CD4-positive, alpha-beta T cell treated with Interleukin-2 at 100 ng/mL for 4 hours (primary cell): Measurements from ENCODE around the gene LMX1A.

Experiments
- DNase-seq: peaks from one replicate; pipeline ENCODE4 v3.0.0-alpha.2; 2020; ENCODE audit warnings: low spot score

Gene LMX1A

DNA sequence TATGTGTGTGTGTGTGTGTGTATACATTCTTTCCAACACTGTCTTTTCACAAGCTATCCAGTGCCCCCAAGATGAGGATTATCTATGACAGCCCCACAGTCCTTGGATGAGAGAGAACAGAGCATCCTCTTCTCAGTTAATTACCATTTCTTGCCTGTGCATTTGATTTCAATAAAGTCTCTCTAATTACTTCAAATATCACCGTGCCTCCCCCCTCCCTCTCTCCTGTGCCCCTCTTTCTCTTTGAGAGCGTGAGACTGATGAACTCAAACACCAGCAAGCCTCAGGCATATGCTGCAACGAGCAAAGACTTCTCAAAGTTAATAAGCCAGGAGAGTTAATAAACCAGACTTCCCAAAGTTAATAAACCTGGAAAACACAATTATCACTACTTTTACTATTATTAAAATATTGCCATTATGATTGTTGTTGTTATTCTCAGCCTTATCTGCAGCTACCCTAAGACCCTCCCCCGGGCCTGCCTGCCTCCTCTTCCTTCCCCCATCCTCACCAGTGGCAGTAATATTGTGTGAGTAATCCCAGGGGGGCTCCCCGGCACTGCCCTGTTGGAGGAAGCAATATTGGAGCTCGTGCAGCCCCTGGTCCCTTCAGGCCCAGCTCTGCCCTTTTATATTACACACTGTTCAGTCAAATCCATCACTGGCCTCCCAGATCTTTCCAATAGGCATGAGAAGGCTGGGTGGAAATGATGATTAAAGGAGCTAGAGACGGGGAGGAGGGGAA, 30.9 kb downstream of the LMX1A start:
- no peak for DNase-seq

DNA sequence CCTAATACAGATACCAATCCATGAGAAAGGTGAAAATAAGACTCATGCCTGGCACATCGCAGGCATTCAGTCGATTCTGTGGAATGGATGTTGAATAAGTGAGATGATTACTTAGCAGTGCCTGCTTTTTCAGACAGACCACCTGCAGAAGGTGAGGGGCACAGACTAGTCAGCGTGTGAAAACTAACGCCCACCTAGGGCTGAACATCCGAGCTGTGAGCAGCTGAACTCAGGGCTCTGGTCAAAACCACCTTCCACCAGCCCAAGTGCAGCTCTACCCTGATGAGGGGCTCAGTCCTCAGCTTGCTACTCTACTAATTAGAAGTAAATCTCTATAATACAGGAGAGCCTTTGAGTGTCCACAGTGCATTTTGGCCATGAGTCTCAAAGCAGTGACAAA, 32.5 kb downstream of the LMX1A start:
- no peak for DNase-seq

DNA sequence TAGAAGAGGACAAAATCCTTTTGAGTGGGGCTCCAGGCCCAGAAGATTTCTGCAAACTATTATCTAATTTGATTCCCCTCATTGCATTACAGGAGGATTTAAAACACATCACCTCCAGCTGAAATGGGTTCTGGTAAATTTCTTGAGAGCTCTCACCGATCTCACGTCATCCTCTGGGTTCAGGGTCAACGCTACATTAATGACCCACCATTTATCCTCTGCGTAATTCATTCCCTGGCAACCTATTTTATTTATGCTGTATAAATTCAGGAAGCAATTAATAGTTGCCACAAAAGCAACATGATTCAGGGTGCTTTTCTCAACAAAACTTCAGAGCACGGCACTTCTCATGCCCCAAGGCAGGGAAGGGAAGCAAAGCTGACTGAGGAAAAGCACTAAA, 38.9 kb downstream of the LMX1A start:
- no peak for DNase-seq

DNA sequence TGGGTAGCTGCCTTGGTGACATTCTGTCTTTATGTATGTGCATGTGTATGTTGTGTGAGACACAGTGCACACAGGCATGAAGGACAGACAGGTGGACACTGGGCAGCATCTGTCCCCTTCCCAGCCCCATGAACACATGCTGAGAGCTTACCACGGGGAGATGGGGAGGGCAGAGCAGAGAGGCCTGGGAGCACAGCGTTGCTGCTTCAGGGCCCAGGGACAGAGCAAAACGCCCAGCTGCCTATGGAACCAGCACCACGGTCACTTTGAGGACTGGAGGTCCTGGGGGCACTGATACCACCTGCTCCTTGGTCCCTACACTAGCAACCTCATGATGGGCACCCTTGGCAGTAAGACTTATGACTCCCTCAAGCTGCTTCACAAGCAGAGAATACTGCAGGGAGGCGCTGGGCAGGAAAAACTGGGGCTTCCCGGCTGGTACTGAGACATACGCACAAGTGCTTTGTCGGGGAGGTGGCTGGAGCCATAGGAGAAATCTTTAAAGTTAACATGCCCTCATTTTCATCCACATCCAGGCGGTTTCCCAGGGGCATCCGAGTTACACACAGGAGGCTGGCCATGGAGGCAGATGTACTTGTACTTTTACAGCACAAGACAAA, 40.3 kb downstream of the LMX1A start:
- DNase-seq = no peak

DNA sequence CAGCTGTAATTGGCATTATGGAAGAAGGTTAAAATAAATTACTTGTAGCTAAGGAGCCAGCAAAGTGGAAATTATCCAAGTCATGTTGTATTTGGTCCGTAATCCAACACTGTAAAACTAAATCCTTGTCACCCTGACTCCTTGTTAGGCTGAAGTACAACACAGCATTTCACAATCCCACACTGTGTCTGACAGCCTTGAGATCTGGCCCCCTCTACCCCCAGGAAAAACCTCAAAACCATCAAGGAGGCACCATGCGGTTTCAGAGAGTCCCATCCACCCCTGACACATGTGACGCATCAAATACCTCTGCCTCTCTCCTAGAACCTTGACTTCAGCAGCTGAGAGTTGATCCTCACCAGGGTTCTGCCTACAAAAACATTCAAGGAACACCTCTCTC, 41.0 kb downstream of the LMX1A start:
- no peak for DNase-seq

DNA sequence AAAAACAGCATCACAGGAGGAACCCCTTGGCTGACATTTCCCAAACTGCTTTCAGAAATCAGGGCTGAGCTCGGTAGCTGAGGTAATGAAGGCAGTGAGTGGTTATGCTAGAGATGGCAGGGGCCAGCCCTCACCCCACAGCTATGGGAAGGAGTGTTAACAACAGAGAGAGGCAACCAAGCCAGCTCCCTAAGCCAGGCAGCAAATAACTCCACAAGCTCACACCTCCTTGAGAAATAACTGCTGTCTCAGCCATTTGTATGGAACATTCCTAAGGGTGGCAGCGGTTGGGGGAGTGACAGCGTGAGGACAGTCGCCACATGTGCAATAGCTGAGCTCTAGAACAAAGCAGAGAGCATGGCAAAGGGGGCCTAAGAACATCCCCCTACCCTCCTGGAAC, 42.6 kb downstream of the LMX1A start:
- no peak for DNase-seq

DNA sequence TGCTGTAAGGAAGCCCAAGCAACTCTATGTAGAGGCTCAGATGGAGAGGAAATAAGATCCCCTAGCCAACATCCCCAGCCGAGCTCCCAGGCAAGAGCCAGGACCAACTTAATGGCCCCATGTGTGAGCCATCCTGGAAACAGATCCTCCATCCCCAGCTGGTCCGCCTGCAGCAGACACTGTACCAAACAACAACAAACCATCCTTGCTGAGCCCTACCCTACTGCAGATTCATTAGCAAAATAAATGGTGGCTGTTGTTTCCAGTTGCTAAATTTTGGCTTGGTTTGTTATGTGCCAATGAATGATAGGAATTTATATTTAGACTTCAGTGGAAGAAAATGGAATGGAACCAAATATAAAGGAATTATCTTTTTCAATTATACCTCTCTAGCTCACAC, 43.9 kb downstream of the LMX1A start:
- DNase-seq = no peak

DNA sequence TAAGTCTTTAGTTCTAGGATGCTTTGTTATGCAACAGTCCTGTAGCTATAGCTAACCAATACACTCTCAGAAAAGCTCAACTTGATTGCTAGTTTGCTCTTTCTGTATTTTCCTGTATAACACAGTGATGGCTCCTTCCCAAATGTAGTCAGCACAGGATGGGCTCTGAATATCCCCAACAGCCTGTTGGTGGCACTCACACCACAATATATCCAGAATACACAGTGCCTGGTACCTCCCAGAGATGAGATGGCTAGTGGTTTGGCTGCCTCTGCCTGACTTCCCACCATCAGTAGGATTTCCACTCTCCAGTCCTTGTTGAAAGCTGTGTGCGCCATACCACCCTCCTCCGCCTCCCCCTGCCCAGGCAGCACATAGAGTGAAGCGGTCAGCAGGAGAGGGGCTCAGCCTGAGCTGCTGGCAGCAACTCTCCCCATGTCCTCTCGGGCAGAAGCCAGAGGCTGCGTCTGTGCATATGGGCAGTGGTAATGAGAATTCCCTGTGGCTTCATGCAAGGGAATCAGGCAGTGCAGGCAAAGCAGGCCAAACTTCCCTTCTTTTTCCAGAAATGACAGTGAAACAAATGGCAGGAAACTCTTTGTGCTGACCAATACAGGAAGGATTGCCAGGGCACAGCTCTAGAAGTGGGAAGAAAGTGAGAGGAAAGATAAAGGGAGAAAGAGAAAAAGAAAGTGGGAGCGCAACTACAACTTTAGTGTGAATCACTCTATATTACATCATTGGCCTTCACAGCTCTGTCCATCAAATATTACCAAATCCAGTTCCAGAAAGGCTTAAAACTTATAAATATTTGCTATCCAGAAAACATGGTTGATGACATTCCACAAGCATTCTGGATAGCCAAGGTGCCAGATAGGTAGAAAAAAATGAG, 49.7 kb downstream of the LMX1A start:
- DNase-seq = no peak

DNA sequence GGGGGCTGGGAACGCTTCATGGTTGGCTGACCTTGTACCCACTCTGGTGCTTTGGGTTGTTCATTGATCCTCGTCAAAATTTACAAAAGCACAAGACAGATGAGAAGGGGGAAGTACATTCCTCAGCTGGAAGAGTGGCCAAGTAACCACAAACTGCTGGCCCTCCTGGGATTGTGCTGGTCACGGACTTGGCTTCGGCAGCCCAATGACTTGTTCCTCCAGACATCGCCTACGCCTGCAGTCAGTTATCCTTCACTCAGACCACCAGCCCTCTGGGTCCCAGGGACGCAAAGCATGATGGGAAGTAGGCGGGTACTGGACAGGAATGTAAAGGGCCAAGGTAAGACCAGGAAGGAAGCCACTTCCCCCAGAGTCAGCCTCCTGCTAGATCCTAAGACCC, 53.1 kb downstream of the LMX1A start:
- DNase-seq = no peak

DNA sequence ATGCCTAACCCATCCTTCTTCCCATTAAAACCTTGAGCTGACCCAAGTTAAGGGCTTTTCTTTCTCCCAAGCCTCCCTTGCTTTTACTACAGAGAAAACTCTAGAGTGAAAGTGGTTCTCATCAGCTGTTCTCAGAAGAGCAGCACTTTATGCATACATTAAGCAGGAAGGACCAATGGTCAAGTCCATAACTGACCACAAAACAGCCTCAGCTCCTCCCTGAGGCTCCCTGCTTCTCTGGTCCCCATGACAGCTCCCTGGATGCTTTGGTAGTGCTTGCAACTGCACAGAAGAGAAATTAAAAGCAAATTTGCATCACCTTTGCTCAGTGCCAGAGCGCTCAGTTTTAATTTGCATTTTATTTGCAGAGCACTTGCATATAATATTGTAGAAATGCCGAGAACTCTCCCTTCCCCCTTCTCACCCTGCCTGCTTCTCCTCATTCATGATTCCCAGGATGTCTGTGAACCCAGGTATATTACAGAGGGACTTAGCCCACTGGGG, 56.1 kb downstream of the LMX1A start:
- no peak for DNase-seq

DNA sequence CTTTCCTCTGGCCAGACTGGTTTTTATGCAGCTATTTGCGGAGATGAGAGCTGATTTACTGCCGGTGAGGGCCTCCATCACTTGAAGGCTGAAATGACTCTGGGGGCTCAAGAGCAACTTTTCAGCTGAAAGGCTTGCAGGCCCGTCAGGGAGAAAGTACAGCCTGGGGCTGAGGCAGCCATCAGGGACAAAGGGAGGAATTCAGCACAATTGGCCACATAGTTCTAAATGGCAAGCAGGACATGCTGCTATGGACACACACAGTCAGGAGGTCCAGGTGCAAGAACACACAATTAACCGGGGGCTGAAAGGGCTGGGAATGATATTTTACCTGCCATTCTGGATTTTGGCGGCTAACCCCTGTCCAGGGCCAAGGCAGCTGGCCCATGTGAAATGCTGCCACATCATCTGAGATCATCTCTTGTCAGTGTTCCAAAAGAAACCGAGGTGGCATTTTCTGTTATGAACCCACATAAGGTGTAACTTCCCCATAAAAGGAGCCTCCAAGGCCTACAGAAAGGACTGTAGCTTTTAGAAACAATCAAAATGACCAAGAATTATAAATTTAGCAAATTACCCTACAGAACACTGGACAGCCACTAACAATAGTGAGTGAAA, 58.2 kb downstream of the LMX1A start:
- DNase-seq = no peak

DNA sequence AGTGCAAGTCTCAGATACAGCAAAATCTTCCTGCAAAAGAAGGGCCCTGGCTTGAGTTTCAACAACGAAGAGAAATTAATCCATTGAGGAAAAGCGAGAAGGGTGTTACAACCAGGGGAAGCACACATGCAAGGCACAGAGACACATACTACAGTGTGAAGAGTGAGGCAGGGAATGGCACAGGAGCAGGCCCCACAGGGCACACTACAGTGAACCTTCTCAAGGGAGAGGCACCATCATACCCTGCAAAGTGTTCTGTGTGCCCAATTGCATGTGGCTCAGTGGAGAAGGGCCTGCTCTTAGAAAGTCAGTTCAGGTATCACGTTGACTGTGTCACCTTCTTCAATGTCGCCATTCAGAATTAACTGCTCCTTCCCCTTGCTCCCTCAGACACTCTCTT, 60.3 kb downstream of the LMX1A start:
- no peak for DNase-seq

DNA sequence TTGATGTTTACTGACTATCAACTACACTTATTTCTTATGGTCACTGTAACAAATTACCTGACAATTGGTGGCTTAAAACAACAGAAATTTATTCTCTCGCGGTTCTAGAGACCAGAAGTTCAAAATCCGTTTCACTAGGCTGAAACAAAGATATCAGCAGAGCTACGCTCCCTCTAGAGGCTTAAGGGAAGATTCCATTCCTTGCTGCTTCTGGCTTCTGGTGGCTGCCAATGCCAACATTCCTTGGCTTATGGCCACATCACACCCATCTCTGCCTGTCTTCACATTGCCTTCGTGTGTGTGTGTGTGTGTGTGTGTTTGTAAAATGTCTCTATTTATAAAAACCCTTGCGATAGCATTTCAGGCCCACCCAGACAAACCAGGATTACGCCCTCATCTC, 66.4 kb downstream of the LMX1A start:
- DNase-seq = no peak

DNA sequence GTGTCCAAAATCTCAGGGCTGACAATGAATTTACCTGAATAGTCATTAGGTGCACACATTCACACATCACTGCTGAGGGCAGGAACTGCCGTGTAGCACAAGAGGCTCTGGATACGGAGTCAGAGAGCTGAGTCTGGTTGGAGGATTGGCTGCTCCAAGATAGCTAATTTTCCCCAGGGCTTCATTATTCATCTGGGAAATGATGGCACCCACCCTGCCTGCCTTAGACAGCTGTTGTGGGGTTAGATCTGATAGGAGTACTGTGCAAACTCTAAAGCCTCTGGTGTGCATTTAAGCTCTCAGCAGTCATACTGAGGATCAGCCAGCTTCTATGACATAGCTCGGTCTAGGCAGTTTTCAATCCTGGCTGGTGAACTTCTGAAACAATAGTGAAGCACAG, 67.0 kb downstream of the LMX1A start:
- no peak for DNase-seq

DNA sequence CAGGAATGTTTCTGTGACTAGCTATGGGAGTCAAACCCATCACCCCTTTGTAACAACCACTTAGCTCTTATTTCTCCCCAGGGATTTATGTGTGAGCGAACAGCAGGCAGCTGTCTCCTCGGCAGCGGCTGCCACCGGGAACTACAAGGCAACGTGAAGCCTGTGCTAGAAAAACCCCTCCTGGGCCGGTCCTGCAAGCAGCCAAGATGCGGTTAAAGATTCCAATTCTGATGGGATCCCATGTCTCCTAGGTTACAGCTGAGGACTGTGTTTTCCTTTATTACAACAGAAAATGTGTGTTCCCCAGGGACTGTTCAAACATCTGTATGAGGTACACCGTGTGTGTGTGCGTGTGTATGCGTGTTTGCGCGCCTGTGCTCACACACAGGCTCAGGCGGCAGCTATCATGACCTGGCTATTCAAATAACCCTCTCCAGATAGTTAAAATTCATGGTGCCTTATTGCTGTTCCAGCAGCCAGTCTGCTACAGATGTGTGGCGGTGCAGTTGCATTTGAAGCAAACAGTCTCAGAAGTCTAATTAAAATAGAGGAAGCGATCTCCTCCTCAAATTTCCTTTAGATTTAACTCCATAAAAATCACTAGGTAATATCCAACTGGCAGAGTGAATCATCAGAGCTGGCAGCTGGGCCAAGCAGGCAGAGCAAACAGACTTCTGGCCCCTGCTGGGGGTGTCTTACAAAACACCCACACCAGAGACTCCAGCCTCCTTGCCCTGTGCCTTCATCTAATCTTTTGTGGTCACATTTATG, 68.0 kb downstream of the LMX1A start:
- DNase-seq = no peak

DNA sequence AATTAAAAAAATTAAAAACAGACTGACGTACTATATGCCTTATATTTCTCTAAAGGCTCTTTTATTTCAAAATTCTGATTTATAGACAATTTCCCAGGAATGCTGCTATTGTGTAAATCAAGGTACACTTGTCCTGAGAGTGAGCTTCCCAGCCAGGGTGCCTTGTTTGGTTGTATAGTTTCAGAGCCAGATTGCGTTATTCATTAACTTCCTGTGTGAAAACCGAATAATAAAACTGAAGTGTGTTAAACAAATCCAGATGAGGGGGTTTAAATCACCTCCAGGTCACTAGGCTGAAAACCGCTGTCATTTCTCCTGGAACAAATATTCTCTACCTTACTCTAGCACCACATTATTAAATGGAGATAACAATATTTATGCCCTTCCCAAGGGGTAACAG, 68.7 kb downstream of the LMX1A start:
- no peak for DNase-seq

DNA sequence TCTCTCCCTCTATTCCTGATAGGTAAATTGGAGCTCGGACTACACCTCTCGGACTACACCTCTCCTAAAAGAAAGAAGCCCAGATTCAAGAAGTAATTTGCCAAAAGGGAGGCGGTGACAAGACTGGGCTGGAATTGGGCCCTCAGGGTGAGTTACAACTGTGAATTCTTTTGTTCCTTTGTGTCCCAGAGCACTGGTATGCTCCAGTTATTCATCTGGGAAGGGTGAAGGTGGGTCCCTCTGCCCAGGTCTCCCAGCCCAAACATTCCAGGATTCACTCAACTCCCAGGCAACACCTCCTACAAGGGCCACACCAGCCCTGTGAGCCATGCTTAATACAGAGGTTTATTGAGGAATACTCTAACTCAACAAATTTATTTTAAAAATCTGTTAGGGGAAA, 69.2 kb downstream of the LMX1A start:
- no peak for DNase-seq

DNA sequence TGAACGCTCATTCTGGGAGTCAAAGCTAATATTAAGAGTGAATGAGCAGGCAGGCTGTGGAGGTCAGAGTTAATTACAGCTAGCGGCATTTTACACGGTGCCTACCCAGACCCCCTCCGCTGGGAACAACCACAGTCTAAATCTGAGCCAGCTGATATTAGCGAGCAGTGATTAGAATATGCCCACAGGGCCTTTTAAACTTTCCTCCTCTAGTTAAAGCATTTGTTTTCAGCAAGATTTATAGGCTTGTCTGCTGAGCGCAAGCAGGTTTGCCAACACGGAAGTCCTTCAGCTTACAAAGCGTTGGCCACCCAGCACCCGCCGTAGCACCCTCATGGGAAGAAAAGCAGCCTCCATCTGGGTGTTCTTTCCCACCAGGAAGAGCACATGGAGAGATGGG, 72.1 kb downstream of the LMX1A start:
- no peak for DNase-seq

DNA sequence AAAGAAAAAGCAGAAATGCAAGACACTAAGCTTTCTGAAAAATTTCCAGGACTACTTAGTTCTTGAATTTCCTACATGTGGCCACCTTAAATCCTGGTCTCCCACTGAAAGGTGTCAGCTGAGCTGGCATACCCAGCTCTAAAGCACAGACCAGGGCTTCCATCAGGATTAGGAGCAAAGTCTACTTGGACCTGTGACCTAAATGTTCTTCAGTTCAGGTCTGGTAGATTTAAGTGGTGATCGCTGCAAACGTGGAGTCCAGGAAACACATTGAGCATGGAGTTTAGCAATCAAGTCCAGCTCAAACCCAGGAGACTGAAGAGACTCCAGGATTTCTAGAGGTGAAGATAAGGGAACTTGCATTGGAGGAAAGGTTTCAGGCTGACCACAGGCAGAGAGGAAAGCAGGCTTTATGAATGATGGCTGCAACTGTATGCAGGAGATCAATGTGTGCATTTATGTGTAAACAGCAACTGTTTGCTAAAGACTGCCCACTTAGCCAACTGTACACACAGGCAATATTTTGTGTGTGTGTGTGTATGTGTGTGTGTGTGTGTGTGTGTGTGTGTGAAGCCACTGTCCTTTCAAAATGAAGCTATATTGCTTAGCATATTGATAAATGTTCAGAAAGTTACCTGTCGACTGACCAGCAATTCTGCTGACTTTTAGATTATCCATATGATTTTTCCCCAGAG, 75.2 kb downstream of the LMX1A start:
- no peak for DNase-seq

DNA sequence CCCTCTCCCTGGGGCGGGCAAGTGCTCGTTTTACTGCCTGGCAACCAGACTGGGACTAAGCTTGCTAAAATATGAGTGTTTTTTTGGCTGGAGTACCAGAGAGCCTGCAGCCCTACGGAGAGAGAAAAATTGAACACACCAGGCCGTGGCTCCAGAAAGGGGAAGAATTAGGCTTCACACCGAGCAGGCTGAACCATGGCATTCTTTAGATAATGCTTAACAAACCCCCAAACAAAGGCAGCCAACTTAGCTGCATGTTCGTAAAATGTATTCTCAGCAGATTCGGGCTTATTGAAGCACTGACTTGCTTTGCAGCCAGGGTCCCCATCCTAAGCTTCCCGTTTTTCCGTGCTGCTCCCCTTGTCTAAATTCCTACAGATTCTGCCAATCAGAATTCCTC, 76.6 kb downstream of the LMX1A start:
- no peak for DNase-seq

DNA sequence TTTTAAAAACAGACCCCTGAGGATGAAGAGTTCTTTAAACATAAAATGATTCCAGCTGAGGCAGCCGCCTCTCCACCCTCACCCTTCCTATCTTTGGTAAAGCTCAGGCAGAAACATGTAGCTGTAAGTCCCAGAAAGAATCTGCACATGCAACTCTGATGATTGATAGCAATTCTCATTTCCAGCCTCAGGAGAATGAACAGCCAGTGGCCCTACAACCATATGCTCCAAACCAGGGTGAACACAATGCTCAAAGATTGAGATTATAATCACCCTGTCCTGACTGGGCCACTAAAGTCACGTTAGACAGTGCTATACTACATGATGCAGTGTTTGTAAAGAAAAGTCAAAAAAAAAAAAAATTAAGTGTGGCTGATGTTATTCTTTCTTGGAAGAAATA, 80.2 kb downstream of the LMX1A start:
- DNase-seq = no peak
